Natural killer cell (primary cell): ENCODE results near the gene C17orf67. TPM values are rescaled to one million over a fixed set of nuclear protein-coding genes. Genes with fewer than 3 reads are reported as not detected.

Source experiments
- ATAC-seq, 3 donors: fragments of 150-1000 bp in 2 of 3; fragments of 200-7000 bp in 1 of 3; cut with Tn5 transposase; 1 replicate in 1 of 3; 2 replicates in 2 of 3; pipeline ENCODE4 v1.10.0; 2021; ENCODE audit warnings: mild to moderate bottlenecking in 2 of 3, moderate library complexity in 2 of 3
- DNase-seq, 2 donors: peaks; one replicate each; pipeline versions ENCODE4 v3.0.0 to v3.0.0-alpha.2; 2013 to 2021; ENCODE audit warnings: mixed read lengths in 1 of 2
- H3K27ac ChIP-seq: one replicate; pipeline ENCODE4 v1.5.1; 2013; ENCODE audit warnings: mild to moderate bottlenecking, low read length
- H3K27me3 ChIP-seq: one replicate; pipeline ENCODE4 v1.6.1; 2013; ENCODE audit warnings: low read length; ENCODE audit not compliant: control insufficient read depth, insufficient read depth
- H3K36me3 ChIP-seq: one replicate; pipeline ENCODE4 v1.6.1; 2013; ENCODE audit warnings: low read length; ENCODE audit not compliant: control insufficient read depth, insufficient read depth
- H3K4me1 ChIP-seq: one replicate; pipeline ENCODE4 v1.6.1; 2013; ENCODE audit warnings: low read length; ENCODE audit not compliant: control insufficient read depth, insufficient read depth
- H3K4me3 ChIP-seq: one replicate; pipeline ENCODE4 v1.5.1; 2013; ENCODE audit warnings: low read length
- H3K9me3 ChIP-seq: one replicate; pipeline ENCODE4 v1.6.1; 2013; ENCODE audit warnings: low read length; ENCODE audit not compliant: control insufficient read depth, insufficient read depth
- H3K27ac Mint-ChIP-seq, 2 donors: one replicate each; pipeline ENCODE4 v1.8.0; 2022; ENCODE audit warnings: mild to moderate bottlenecking in 2 of 2, mixed read lengths in 2 of 2, moderate library complexity in 1 of 2
- H3K27me3 Mint-ChIP-seq, 2 donors: one replicate each; pipeline ENCODE4 v1.8.0; 2022; ENCODE audit warnings: low read depth in 2 of 2, mixed read lengths in 2 of 2
- H3K36me3 Mint-ChIP-seq: one replicate; pipeline ENCODE4 v1.8.0; 2022; ENCODE audit warnings: mixed read lengths
- H3K4me1 Mint-ChIP-seq, 2 donors: one replicate each; pipeline ENCODE4 v1.8.0; 2022; ENCODE audit warnings: mixed read lengths in 2 of 2
- H3K4me3 Mint-ChIP-seq: one replicate; pipeline ENCODE4 v1.8.0; 2022; ENCODE audit warnings: mild to moderate bottlenecking, moderate library complexity, mixed read lengths
- H3K9me3 Mint-ChIP-seq, 2 donors: one replicate each; pipeline ENCODE4 v1.8.0; 2022; ENCODE audit warnings: mixed read lengths in 2 of 2
- WGBS: methylation state at CpG from one replicate; pipeline ENCODE4 v1.1.7; 2013; ENCODE audit warnings: missing lambda C conversion rate; ENCODE audit not compliant: insufficient coverage; 5-methylcytosine and 5-hydroxymethylcytosine counted together
- intact Hi-C: fragments of 100-400 bp; cut with micrococcal nuclease; formaldehyde crosslinking; loops from one replicate; pipeline ENCODE4 v1.14.2; 2022
- total RNA-seq, 4 donors: library from RNA; stranded (reverse); fragments of 120-200 nt in 1 of 4; gene quantifications; one replicate each; pipeline versions ENCODE4 v1.2.3 to v1.2.4, GENCODE V29; 2013 to 2022
- TF ChIP-seq, protein P1 (sequence below): fragments of 200-600 bp; IDR thresholded peaks from one replicate; pipeline ENCODE4 v1.8.0; 2022; ENCODE audit warnings: antibody characterized with exemption

C17orf67 gene
- total RNA-seq, 3 donors from 2014 or later (not counting 1 experiment from before 2014, with no cell fraction given), result 3.4 to 4.8 (median 3.5) TPM

DNA sequence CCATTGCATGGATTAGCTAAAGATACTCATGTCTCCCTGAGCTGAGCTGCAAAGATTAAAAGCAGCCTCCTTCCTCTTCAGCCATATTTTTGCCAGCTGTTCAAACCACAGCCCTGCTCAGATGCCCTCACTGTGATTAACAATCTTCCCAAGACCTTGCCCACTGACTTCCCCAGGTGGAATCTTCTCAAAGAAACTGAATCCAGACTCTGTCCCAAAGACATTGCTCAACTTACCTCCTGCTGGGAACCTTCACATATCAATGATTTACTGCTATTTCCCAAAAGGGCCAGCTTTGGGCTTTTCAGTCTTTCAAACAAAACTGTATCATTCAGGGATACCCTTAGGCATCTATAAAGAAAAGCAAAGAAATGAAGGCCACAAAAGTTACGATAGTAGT, 9.2 kb downstream of the C17orf67 start:
- TF ChIP-seq, protein P1, sequence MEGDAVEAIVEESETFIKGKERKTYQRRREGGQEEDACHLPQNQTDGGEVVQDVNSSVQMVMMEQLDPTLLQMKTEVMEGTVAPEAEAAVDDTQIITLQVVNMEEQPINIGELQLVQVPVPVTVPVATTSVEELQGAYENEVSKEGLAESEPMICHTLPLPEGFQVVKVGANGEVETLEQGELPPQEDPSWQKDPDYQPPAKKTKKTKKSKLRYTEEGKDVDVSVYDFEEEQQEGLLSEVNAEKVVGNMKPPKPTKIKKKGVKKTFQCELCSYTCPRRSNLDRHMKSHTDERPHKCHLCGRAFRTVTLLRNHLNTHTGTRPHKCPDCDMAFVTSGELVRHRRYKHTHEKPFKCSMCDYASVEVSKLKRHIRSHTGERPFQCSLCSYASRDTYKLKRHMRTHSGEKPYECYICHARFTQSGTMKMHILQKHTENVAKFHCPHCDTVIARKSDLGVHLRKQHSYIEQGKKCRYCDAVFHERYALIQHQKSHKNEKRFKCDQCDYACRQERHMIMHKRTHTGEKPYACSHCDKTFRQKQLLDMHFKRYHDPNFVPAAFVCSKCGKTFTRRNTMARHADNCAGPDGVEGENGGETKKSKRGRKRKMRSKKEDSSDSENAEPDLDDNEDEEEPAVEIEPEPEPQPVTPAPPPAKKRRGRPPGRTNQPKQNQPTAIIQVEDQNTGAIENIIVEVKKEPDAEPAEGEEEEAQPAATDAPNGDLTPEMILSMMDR, result no peak
- WGBS, result no CpG with 5 or more reads among the region's 1 CpG
- no peak overlapping the region for H3K27ac Mint-ChIP-seq
- intact Hi-C loops, result no loop called here
- Histone ChIP-seq H3K4me1 (peaks cover 2% of the 10 kb centered on the region), H3K9me3 (no peaks in the 10 kb centered on the region), H3K27me3 (no peaks in the 10 kb centered on the region), H3K27ac (no peak overlapping the region), H3K4me3 (no peak overlapping the region), H3K36me3 (no peaks in the 10 kb centered on the region)
- ATAC-seq (no peak), DNase-seq (no peak)
- no peaks in the 10 kb centered on the region for H3K27me3 Mint-ChIP-seq
- H3K36me3 Mint-ChIP-seq, result peaks cover 7% of the 10 kb centered on the region
- H3K9me3 Mint-ChIP-seq, result no peaks in the 10 kb centered on the region
- no peak overlapping the region for H3K4me3 Mint-ChIP-seq
- peaks cover 0 to 4% of the 10 kb centered on the region in 2 donors for H3K4me1 Mint-ChIP-seq

DNA sequence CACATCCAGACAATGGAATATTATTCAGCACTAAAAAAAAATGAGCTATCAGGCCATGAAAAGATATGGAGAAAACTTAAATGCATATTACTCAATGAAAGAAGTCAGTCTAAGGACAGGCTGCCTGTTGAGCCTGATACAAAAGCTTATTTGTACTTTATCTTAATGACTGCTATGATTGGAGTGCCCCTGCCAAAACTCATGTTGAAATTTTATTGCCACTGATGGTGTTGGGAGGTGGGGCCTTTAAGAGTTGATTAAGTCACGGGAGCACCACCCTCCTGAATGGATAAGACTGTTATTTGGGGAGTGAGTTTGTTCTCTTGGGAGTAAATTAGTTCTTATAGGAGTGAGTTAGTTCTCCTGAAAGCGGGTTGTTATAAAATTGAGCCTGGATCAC, 9.9 kb downstream of the C17orf67 start:
- Mint-ChIP-seq H3K4me1 (peaks cover 0 to 6% of the 10 kb centered on the region in 2 donors), H3K27ac (no peak overlapping the region), H3K9me3 (no peaks in the 10 kb centered on the region), H3K36me3 (peaks cover 7% of the 10 kb centered on the region), H3K4me3 (no peak overlapping the region), H3K27me3 (no peaks in the 10 kb centered on the region)
- H3K27me3 ChIP-seq, result no peaks in the 10 kb centered on the region
- intact Hi-C loops, result no loop called here
- DNase-seq (no peak), ATAC-seq (no peak)
- no peak overlapping the region for H3K27ac ChIP-seq
- TF ChIP-seq, protein P1, result no peak
- no peaks in the 10 kb centered on the region for H3K36me3 ChIP-seq
- no peak overlapping the region for H3K4me3 ChIP-seq
- peaks cover 4% of the 10 kb centered on the region for H3K4me1 ChIP-seq
- whole genome bisulfite sequencing, result 100% methylated on average over 2 of the region's 2 CpGs
- H3K9me3 ChIP-seq, result no peaks in the 10 kb centered on the region

DNA sequence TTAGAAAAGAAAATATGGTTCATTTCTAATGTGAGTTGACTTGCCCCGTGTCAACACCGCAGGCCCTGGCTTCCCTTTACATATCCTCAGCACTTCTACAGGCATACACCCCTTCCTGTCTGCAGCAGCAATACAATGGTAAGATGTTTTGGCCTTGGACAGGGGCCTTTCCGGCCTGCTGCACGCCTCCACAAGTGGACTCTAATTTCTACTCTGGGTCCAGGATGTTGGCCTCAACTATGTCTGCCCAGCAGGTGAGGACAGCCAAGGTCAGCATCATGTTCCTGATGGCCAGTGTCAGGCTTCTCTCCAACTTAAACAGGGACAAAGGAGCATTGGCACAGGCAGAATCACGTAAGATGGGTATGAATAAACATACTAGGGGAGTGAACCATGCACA, 11.0 kb downstream of the C17orf67 start:
- H3K27ac Mint-ChIP-seq, result no peak overlapping the region
- intact Hi-C loops, result no loop called here
- Histone ChIP-seq H3K36me3 (no peaks in the 10 kb centered on the region), H3K4me3 (no peak overlapping the region), H3K27me3 (no peaks in the 10 kb centered on the region), H3K9me3 (no peaks in the 10 kb centered on the region), H3K4me1 (peaks cover 4% of the 10 kb centered on the region), H3K27ac (no peak overlapping the region)
- H3K9me3 Mint-ChIP-seq, result no peaks in the 10 kb centered on the region
- H3K36me3 Mint-ChIP-seq, result peaks cover 7% of the 10 kb centered on the region
- 46% methylated on average over 4 of the region's 5 CpGs for WGBS
- DNase-seq, result no peak
- TF ChIP-seq, protein P1, result no peak
- no peak for ATAC-seq
- no peak overlapping the region for H3K4me3 Mint-ChIP-seq
- peaks cover 0 to 6% of the 10 kb centered on the region in 2 donors for H3K4me1 Mint-ChIP-seq
- no peaks in the 10 kb centered on the region for H3K27me3 Mint-ChIP-seq

DNA sequence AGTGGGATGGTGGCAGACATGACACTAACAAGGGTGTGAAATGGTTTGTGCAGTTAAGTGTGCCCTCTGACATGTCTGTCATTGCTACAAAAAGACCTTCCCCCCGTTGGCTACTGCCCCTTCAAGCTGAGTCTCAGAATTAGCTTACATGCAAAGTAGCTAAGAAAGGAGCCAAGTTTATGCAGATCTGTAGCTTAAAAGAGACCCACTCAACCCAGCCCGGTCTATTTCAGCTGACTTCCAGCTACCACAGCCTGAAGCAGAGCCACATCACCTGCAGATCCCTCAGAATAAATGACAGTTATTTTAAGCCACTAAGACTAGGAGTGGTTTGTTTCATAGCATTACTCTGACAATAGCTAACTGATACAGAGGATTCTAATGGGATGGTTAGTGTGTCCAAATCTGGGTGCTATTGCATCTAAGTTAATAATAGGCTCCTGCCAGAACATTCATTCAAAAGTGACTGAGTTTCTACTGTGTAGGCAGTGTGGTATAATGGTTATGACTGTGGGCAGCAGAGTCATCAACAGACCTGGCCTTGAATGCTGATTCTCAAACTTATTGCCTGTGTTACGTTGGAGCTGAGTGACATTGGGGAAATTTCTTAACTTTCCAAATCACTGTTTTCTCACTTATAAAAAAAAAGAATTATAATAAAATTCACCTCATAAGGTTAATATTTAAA, 11.7 kb downstream of the C17orf67 start:
- peaks cover 0 to 6% of the 10 kb centered on the region in 2 donors for H3K4me1 Mint-ChIP-seq
- no peak overlapping the region for H3K27ac Mint-ChIP-seq
- peaks cover 4% of the 10 kb centered on the region for H3K4me1 ChIP-seq
- peaks cover 7% of the 10 kb centered on the region for H3K36me3 Mint-ChIP-seq
- H3K27me3 Mint-ChIP-seq, result no peaks in the 10 kb centered on the region
- H3K9me3 Mint-ChIP-seq, result no peaks in the 10 kb centered on the region
- no peak overlapping the region for H3K4me3 Mint-ChIP-seq
- WGBS, result 85% methylated on average over 2 of the region's 3 CpGs
- no peaks in the 10 kb centered on the region for H3K9me3 ChIP-seq
- no peak overlapping the region for H3K4me3 ChIP-seq
- TF ChIP-seq, protein P1, result no peak
- intact Hi-C loops, result no loop called here
- no peaks in the 10 kb centered on the region for H3K36me3 ChIP-seq
- H3K27ac ChIP-seq, result no peak overlapping the region
- DNase-seq (no peak), ATAC-seq (no peak)
- H3K27me3 ChIP-seq, result no peaks in the 10 kb centered on the region
